CD4-positive, alpha-beta memory T cell (primary cell): Measurements from ENCODE around the gene ZNF521. TPM values are rescaled to one million over a fixed set of nuclear protein-coding genes. Genes with fewer than 3 reads are reported as not detected.

Source experiments
- CTCF ChIA-PET: fragments of 350-600 bp; sonication (Branson Sonifier 250); formaldehyde crosslinking; loops from one replicate; lab custom pipeline; 2021; ENCODE audit warnings: inconsistent platforms; ENCODE audit not compliant: partially characterized antibody; lab: Charles Lee
- POLR2A ChIA-PET: fragments of 350-600 bp; sonication (Branson Sonifier 250); formaldehyde crosslinking; loops from one replicate; lab custom pipeline; 2021; ENCODE audit not compliant: partially characterized antibody; lab: Charles Lee
- DNase-seq, 5 donors: peaks; one replicate each; pipeline versions ENCODE4 v3.0.0 to v3.0.0-alpha.2; 2020 to 2022; ENCODE audit warnings: mixed read lengths in 1 of 5
- H3K27ac ChIP-seq: one replicate; pipeline ENCODE4 v1.7.0; 2013; ENCODE audit warnings: low read depth, low read length
- H3K27me3 ChIP-seq: 2 replicates; pipeline ENCODE4 v1.7.0; 2013; ENCODE audit warnings: mild to moderate bottlenecking, low read length, moderate library complexity; ENCODE audit not compliant: insufficient read depth
- H3K36me3 ChIP-seq: 2 replicates; pipeline ENCODE4 v1.7.0; 2013; ENCODE audit warnings: mild to moderate bottlenecking, low read length, moderate library complexity; ENCODE audit not compliant: insufficient read depth
- H3K4me1 ChIP-seq: 2 replicates; pipeline ENCODE4 v1.7.0; 2013; ENCODE audit warnings: mild to moderate bottlenecking, low read length, moderate library complexity; ENCODE audit not compliant: insufficient read depth
- H3K4me3 ChIP-seq, 2 donors: one replicate each; pipeline ENCODE4 v1.7.0; 2013; ENCODE audit warnings: low read length in 2 of 2, mild to moderate bottlenecking in 1 of 2
- H3K9me3 ChIP-seq, 2 donors: one replicate each; pipeline ENCODE4 v1.7.0; 2013; ENCODE audit warnings: low read length in 2 of 2, control low read depth in 1 of 2; ENCODE audit not compliant: control insufficient read depth in 1 of 2
- H3K27ac Mint-ChIP-seq, 7 donors: one replicate each; pipeline ENCODE4 v1.8.0; 2020 to 2021; ENCODE audit warnings: mixed read lengths in 7 of 7, mild to moderate bottlenecking in 6 of 7, inconsistent platforms in 3 of 7, moderate library complexity in 3 of 7
- H3K27me3 Mint-ChIP-seq, 2 donors: one replicate each; pipeline ENCODE4 v1.8.0; 2020 to 2021; ENCODE audit warnings: mixed read lengths in 2 of 2
- H3K36me3 Mint-ChIP-seq, 2 donors: one replicate each; pipeline ENCODE4 v1.8.0; 2020 to 2021; ENCODE audit warnings: mixed read lengths in 2 of 2, inconsistent platforms in 1 of 2, mild to moderate bottlenecking in 1 of 2
- H3K4me1 Mint-ChIP-seq, 4 donors: one replicate each; pipeline ENCODE4 v1.8.0; 2020 to 2021; ENCODE audit warnings: mixed read lengths in 4 of 4, mild to moderate bottlenecking in 1 of 4
- H3K4me3 Mint-ChIP-seq, 8 donors: one replicate each; pipeline ENCODE4 v1.8.0; 2020 to 2021; ENCODE audit warnings: mixed read lengths in 8 of 8, mild to moderate bottlenecking in 7 of 8, moderate library complexity in 6 of 8, inconsistent platforms in 3 of 8
- H3K9me3 Mint-ChIP-seq, 8 donors: one replicate each; pipeline ENCODE4 v1.8.0; 2020 to 2021; ENCODE audit warnings: mixed read lengths in 8 of 8, mild to moderate bottlenecking in 5 of 8, inconsistent platforms in 3 of 8, moderate library complexity in 1 of 8
- intact Hi-C: fragments of 100-400 bp; cut with micrococcal nuclease; formaldehyde crosslinking; loops from one replicate; pipeline ENCODE4 v1.15.1; 2023
- polyA plus RNA-seq, 2 donors: library from polyadenylated mRNA; unstranded; fragments of 300-500 nt; fragmentation: Illumina TruSeq; gene quantifications; one replicate each; pipeline ENCODE4 v1.2.3, GENCODE V29; 2021
- total RNA-seq, 2 experiments: library from RNA; stranded (reverse); gene quantifications; one replicate each; pipeline ENCODE4 v1.2.3, GENCODE V29; 2021

Gene ZNF521
- total and polyA plus RNA-seq, 4 experiments from 2014 or later = not detected

DNA sequence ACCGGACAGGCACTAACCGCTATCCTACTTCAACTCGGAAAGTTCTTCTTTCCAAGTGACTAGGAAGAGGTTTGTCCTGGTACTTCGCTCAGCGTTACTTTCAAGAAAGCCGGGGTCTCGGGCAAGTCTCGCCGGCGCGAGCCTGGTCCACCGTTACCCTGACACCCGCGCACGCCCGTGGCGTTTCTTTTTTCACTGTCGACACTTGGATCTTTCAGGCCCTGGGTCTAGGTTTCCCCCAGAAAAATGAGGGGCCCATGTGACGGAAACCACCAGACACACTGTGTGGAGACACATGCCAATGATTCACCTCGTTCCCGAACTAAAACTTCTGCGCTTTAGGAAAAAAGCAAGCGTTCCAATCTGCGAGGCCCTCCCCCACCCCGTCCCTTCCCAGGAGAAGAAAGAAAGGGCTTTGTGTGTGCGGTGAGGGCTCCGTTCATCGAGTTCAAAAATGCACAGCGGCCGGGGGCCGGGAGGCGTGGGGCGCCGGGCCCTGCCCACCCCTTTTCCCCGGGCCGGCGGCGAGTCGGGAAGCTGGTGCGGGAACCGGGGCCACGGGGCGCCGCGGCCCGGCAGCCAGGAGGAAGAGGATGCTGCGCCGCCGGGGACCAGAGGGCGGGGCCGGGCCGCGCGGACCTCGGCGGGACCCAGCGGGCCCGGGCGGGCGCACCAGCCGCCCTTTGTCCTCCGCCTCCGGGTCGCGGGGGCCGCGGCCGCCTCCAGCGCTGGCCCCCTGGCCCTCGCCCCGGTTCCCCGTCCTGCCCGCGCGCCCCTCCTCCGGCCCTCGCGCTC, 2.6 kb downstream of the ZNF521 start:
- intact Hi-C loops = no loop called here
- Mint-ChIP-seq H3K27me3 (peaks cover 36 to 40% of the 10 kb centered on the region in 2 donors), H3K9me3 (peaks cover 0 to 12% (median 5%) of the 10 kb centered on the region in 8 donors), H3K27ac (peak overlapping the region in 1 of 7 donors; percentile 38), H3K4me3 (peak overlapping the region; percentile 62 to 83 (median 74)), H3K4me1 (peaks cover 3 to 20% (median 8%) of the 10 kb centered on the region in 4 donors), H3K36me3 (no peaks in the 10 kb centered on the region)
- Histone ChIP-seq H3K27me3 (peaks cover 35% of the 10 kb centered on the region), H3K27ac (no peak overlapping the region), H3K36me3 (no peaks in the 10 kb centered on the region), H3K9me3 (no peaks in the 10 kb centered on the region), H3K4me1 (peaks cover 18% of the 10 kb centered on the region), H3K4me3 (no peak overlapping the region)
- no peak for DNase-seq
- ChIA-PET POLR2A (no interaction called here), CTCF (no interaction called here)

DNA sequence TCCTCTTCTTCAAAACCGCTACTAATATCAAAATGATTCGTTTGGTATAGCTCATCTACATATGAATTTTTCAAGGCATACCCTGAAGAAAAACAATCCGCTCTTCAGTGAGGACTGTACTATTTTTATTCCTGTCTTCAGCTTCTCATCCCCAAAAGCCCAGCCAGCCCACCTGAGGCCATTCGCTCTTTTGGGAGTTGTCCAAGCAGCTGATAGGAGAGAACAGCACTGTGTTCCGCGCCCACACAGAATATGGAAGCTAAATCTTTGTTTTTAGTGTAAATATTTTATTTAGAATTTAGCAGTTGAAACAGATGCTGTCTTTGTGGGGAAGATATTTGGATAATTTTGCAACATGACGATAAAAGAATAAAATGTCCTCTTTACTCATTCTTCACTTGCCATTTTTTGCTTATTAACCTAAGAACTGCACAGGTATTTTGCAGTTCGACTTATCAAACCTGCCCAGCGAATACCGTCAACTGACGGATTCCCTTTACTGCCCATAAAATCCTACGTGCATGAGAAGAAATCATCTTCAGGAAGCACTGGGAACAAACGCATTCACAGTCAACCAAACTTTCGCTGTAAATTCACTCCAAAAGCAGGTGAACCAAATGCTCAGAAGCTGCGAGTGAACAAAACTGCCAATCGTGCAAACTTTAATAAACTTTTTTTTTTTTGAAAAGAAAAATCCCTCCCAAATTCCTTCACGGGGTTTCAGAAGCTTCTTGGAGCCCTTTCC, 3.4 kb downstream of the ZNF521 start:
- H3K27ac Mint-ChIP-seq = peak overlapping the region in 1 of 7 donors; percentile 38
- Histone ChIP-seq H3K4me1 (peaks cover 18% of the 10 kb centered on the region), H3K27ac (no peak overlapping the region), H3K27me3 (peaks cover 27% of the 10 kb centered on the region), H3K4me3 (no peak overlapping the region), H3K36me3 (no peaks in the 10 kb centered on the region), H3K9me3 (no peaks in the 10 kb centered on the region)
- peak overlapping the region in 5 of 8 donors; percentile 22 to 83 (median 69) for H3K4me3 Mint-ChIP-seq
- no peaks in the 10 kb centered on the region for H3K36me3 Mint-ChIP-seq
- H3K4me1 Mint-ChIP-seq = peaks cover 3 to 20% (median 8%) of the 10 kb centered on the region in 4 donors
- DNase-seq = no peak
- intact Hi-C loops = no loop called here
- H3K27me3 Mint-ChIP-seq = peaks cover 35 to 39% of the 10 kb centered on the region in 2 donors
- H3K9me3 Mint-ChIP-seq = peaks cover 0 to 12% (median 5%) of the 10 kb centered on the region in 8 donors
- POLR2A ChIA-PET = no interaction called here
- CTCF ChIA-PET = no interaction called here

DNA sequence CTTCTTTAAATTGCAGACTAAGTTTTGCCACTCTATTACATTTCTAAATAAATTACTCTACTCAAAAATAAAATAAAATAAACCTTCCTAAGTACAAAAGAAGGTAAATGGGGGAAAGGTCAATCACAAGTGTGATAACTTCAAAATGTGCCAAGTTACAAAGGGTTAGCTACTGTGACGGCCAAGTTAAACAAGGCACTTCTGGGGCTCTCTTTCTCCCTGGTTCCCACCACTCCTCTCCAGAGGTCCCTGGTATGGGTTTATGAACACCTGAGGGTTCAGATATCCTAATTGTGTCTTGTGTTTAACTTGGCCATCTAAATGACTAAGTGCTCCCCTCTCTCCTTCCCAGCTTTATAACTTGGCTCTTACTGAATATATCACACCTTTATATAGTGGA, 5.4 kb downstream of the ZNF521 start:
- H3K4me1 ChIP-seq = peaks cover 12% of the 10 kb centered on the region
- no peak overlapping the region for H3K4me3 ChIP-seq
- H3K4me1 Mint-ChIP-seq = peaks cover 3 to 20% (median 5%) of the 10 kb centered on the region in 4 donors
- no peak for DNase-seq
- no peak overlapping the region for H3K27ac Mint-ChIP-seq
- H3K36me3 ChIP-seq = no peaks in the 10 kb centered on the region
- H3K27ac ChIP-seq = no peak overlapping the region
- H3K4me3 Mint-ChIP-seq = no peak overlapping the region
- ChIA-PET POLR2A (no interaction called here), CTCF (no interaction called here)
- intact Hi-C loops = no loop called here
- H3K27me3 ChIP-seq = peaks cover 26% of the 10 kb centered on the region
- no peaks in the 10 kb centered on the region for H3K9me3 ChIP-seq
- H3K36me3 Mint-ChIP-seq = no peaks in the 10 kb centered on the region
- peaks cover 2 to 12% (median 5%) of the 10 kb centered on the region in 8 donors for H3K9me3 Mint-ChIP-seq
- peaks cover 34 to 37% of the 10 kb centered on the region in 2 donors for H3K27me3 Mint-ChIP-seq

DNA sequence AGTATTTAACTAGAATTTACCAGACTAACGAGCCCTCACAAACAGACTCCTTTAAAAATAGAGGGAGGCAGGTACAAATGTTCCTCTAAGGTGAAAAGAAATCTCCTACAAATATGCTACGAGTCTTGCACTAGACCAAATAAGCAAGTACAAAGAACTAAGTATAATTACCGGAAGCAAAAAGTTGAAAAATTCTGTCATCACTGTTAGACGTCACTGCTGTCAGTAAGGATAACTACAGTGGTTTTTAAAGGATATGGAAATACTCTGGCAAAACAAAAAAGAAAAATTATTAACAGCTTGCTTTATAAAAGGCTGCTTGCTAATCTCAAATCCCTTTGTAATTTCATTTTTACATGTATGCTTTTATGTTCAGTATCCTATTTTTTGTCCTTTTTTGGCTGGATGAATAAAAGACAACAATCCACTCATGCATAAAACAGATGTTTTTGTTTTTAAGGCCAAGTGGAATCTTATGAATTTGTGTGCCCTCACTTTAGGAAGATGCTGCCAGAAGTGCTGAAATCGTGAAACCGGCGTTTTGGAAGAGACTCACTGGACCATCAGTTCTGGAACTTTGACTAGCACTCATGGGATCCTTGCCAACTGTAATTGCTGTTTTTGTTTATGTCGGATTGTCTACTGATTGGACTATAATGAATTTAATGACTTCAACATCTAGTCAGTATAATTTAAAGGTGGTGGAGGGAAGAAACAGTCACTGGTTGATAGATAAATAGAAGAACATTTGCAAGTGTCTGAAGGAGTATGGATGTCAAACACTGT, 6.7 kb downstream of the ZNF521 start:
- peaks cover 29 to 33% of the 10 kb centered on the region in 2 donors for H3K27me3 Mint-ChIP-seq
- H3K9me3 Mint-ChIP-seq = peaks cover 2 to 14% (median 5%) of the 10 kb centered on the region in 8 donors

DNA sequence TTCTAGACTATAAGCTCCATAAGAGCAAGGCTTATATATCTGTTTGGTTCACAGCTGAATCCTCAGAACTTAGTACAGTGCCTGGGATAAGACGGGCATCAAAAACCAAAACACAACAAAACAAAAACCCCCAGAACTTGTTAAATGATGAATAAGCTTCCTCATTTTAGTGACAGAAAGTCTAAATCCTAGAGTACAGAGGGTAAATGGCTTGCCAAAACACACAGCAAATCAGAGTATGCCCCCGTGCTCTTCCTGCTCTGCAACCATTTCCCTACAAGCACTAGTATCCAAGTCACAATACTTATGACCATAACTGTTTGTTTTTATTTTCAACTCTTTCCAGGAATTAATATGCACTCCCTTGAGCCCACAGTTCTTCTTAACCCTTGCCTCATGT, 10.1 kb downstream of the ZNF521 start:
- DNase-seq = no peak
- H3K27me3 ChIP-seq = no peaks in the 10 kb centered on the region
- ChIA-PET CTCF (no interaction called here), POLR2A (no interaction called here)
- H3K27me3 Mint-ChIP-seq = peaks cover 6 to 16% of the 10 kb centered on the region in 2 donors
- H3K9me3 ChIP-seq = no peaks in the 10 kb centered on the region
- no peak overlapping the region for H3K4me3 ChIP-seq
- peaks cover 0 to 7% (median 2%) of the 10 kb centered on the region in 8 donors for H3K9me3 Mint-ChIP-seq
- no peaks in the 10 kb centered on the region for H3K4me1 ChIP-seq
- no peaks in the 10 kb centered on the region for H3K36me3 Mint-ChIP-seq
- no peaks in the 10 kb centered on the region for H3K4me1 Mint-ChIP-seq
- H3K4me3 Mint-ChIP-seq = no peak overlapping the region
- no peak overlapping the region for H3K27ac Mint-ChIP-seq
- intact Hi-C loops = no loop called here
- H3K36me3 ChIP-seq = no peaks in the 10 kb centered on the region
- no peak overlapping the region for H3K27ac ChIP-seq

More for the DNA sequence above, 6.7 kb downstream of the ZNF521 start:
- no peaks in the 10 kb centered on the region for H3K9me3 ChIP-seq
- H3K27ac Mint-ChIP-seq = no peak overlapping the region
- intact Hi-C loops = no loop called here
- no peak overlapping the region for H3K4me3 ChIP-seq
- ChIA-PET CTCF (no interaction called here), POLR2A (no interaction called here)
- no peak for DNase-seq
- no peak overlapping the region for H3K4me3 Mint-ChIP-seq
- no peaks in the 10 kb centered on the region for H3K36me3 Mint-ChIP-seq
- peaks cover 2% of the 10 kb centered on the region for H3K4me1 ChIP-seq
- H3K36me3 ChIP-seq = no peaks in the 10 kb centered on the region
- H3K27ac ChIP-seq = no peak overlapping the region
- H3K27me3 ChIP-seq = peaks cover 17% of the 10 kb centered on the region
- H3K4me1 Mint-ChIP-seq = peaks cover 0 to 9% (median 2%) of the 10 kb centered on the region in 4 donors

DNA sequence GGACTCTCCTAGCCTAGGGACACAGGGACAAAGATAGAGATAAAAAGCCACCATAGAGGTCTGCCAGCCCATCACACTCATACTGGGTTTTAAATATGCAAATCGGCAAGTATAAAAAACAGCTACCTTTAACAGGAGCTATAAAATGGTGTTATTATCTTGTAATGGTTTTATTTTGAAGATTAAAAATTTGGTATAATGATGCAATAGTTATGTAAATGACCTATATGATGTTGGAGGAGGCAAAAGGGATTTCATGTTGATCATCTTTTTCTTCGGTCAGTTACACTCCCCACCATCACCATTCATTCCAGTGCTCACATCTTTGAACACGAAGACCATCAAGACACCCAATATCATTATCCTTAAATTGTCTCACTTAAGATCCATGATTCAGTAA, 11.2 kb downstream of the ZNF521 start:
- H3K27me3 Mint-ChIP-seq = peaks cover 4 to 15% of the 10 kb centered on the region in 2 donors

DNA sequence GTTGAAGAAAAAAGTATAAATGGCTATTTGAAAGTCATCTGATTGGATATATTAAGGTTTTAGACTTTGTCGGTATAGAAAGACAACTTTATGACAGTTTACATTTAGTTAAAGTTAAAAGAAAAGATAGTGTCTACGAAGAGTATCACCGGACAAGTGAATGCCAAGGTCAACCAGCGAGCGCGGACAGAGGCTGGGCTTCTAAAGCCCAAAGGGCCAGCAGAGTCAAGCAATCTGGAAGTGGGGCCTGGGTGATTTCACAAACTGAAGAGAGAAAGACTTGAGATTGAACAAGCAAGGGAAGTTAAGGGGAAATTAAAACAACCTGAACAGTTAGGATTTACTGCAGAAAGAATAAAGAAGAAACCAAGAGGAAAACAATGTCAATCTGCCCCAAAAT, 16.3 kb downstream of the ZNF521 start:
- Mint-ChIP-seq H3K27ac (no peak overlapping the region), H3K4me3 (no peak overlapping the region), H3K27me3 (peaks cover 2 to 5% of the 10 kb centered on the region in 2 donors), H3K9me3 (peaks cover 0 to 4% (median under 1%) of the 10 kb centered on the region in 8 donors), H3K36me3 (no peaks in the 10 kb centered on the region), H3K4me1 (no peaks in the 10 kb centered on the region)
- Histone ChIP-seq H3K4me3 (no peak overlapping the region), H3K27ac (no peak overlapping the region), H3K27me3 (no peaks in the 10 kb centered on the region), H3K36me3 (no peaks in the 10 kb centered on the region), H3K9me3 (no peaks in the 10 kb centered on the region), H3K4me1 (no peaks in the 10 kb centered on the region)
- no peak for DNase-seq
- CTCF ChIA-PET = no interaction called here
- POLR2A ChIA-PET = no interaction called here
- intact Hi-C loops = no loop called here

More for the DNA sequence above, 11.2 kb downstream of the ZNF521 start:
- DNase-seq = no peak
- Histone ChIP-seq H3K4me3 (no peak overlapping the region), H3K4me1 (no peaks in the 10 kb centered on the region), H3K36me3 (no peaks in the 10 kb centered on the region), H3K27me3 (no peaks in the 10 kb centered on the region), H3K9me3 (no peaks in the 10 kb centered on the region), H3K27ac (no peak overlapping the region)
- intact Hi-C loops = no loop called here
- H3K36me3 Mint-ChIP-seq = no peaks in the 10 kb centered on the region
- no peaks in the 10 kb centered on the region for H3K4me1 Mint-ChIP-seq
- peaks cover 0 to 7% (median under 1%) of the 10 kb centered on the region in 8 donors for H3K9me3 Mint-ChIP-seq
- ChIA-PET CTCF (no interaction called here), POLR2A (no interaction called here)
- no peak overlapping the region for H3K27ac Mint-ChIP-seq
- no peak overlapping the region for H3K4me3 Mint-ChIP-seq
